Parathyroid adenoma (tissue), 2 donors: ENCODE data around the gene SPATA46.

ENCODE experiments used
- H2AFZ ChIP-seq: fragments of 300-600 bp; sonication (generic); one replicate; pipeline ENCODE4 v1.7.0; 2017; ENCODE audit warnings: antibody characterized with exemption, mild to moderate bottlenecking
- H3K27ac ChIP-seq: fragments of 300-600 bp; sonication (generic); one replicate; pipeline ENCODE4 v1.7.0; 2017
- H3K27me3 ChIP-seq: fragments of 300-600 bp; sonication (generic); one replicate; pipeline ENCODE4 v1.7.0; 2017; ENCODE audit warnings: low read length; ENCODE audit not compliant: control insufficient read depth, insufficient read depth
- H3K36me3 ChIP-seq: fragments of 300-600 bp; sonication (generic); one replicate; pipeline ENCODE4 v1.7.0; 2017; ENCODE audit warnings: low read length; ENCODE audit not compliant: control insufficient read depth, insufficient read depth
- H3K4me1 ChIP-seq: fragments of 300-600 bp; sonication (generic); one replicate; pipeline ENCODE4 v1.7.0; 2017; ENCODE audit warnings: control low read depth
- H3K4me2 ChIP-seq: fragments of 300-600 bp; sonication (generic); one replicate; pipeline ENCODE4 v1.7.0; 2017; ENCODE audit warnings: low read length
- H3K4me3 ChIP-seq: fragments of 300-600 bp; sonication (generic); one replicate; pipeline ENCODE4 v1.7.0; 2017; ENCODE audit warnings: low read depth, low read length
- H3K79me2 ChIP-seq: fragments of 300-600 bp; sonication (generic); one replicate; pipeline ENCODE4 v1.7.0; 2017; ENCODE audit warnings: control low read depth
- H3K9ac ChIP-seq: fragments of 300-600 bp; sonication (generic); one replicate; pipeline ENCODE4 v1.7.0; 2017; ENCODE audit warnings: mild to moderate bottlenecking
- H3K9me3 ChIP-seq: fragments of 300-600 bp; sonication (generic); one replicate; pipeline ENCODE4 v1.7.0; 2017; ENCODE audit warnings: low read length; ENCODE audit not compliant: control insufficient read depth
- CTCF ChIP-seq: fragments of 300-600 bp; sonication (generic); IDR thresholded peaks from one replicate; pipeline ENCODE4 v1.7.0; 2017; ENCODE audit warnings: antibody characterized with exemption, mild to moderate bottlenecking
- donor health status: primary hyperparathyroidism.

SPATA46 gene

GRCh38 chr1:162351246-162351842 lies 25.3 kb downstream of the SPATA46 start:
- Histone ChIP-seq H2AFZ (no peak overlapping the region), H3K4me2 (no peak overlapping the region), H3K79me2 (no peaks in the 10 kb centered on the region), H3K27me3 (no peaks in the 10 kb centered on the region), H3K4me1 (no peaks in the 10 kb centered on the region), H3K9ac (no peak overlapping the region), H3K4me3 (no peak overlapping the region), H3K36me3 (no peaks in the 10 kb centered on the region), H3K9me3 (no peaks in the 10 kb centered on the region), H3K27ac (no peak overlapping the region)
- TF ChIP-seq CTCF: no peak

- Histone ChIP-seq H3K9me3 (no peaks in the 10 kb centered on the region), H2AFZ (no peak overlapping the region), H3K36me3 (no peaks in the 10 kb centered on the region), H3K4me3 (no peak overlapping the region), H3K79me2 (no peaks in the 10 kb centered on the region), H3K27ac (no peak overlapping the region), H3K27me3 (no peaks in the 10 kb centered on the region), H3K4me2 (no peak overlapping the region), H3K9ac (no peak overlapping the region), H3K4me1 (no peaks in the 10 kb centered on the region)
- TF ChIP-seq CTCF: no peak
These were observed 26.9 kb downstream of the SPATA46 start for GRCh38 chr1:162349635-162350330.

- Histone ChIP-seq H3K27ac (no peak overlapping the region), H3K36me3 (no peaks in the 10 kb centered on the region), H3K4me2 (no peak overlapping the region), H3K79me2 (no peaks in the 10 kb centered on the region), H2AFZ (no peak overlapping the region), H3K4me3 (no peak overlapping the region), H3K27me3 (no peaks in the 10 kb centered on the region), H3K4me1 (no peaks in the 10 kb centered on the region), H3K9ac (no peak overlapping the region), H3K9me3 (no peaks in the 10 kb centered on the region)
- TF ChIP-seq CTCF: no peak
These were observed 29.4 kb downstream of the SPATA46 start for GRCh38 chr1:162347281-162347680.

GRCh38 chr1:162343470-162343869 lies 33.2 kb downstream of the SPATA46 start:
- H3K9me3 ChIP-seq: no peaks in the 10 kb centered on the region
- H3K27me3 ChIP-seq: no peaks in the 10 kb centered on the region
- no peak overlapping the region for H3K4me3 ChIP-seq
- H3K4me1 ChIP-seq: no peaks in the 10 kb centered on the region
- no peak overlapping the region for H3K27ac ChIP-seq
- no peaks in the 10 kb centered on the region for H3K79me2 ChIP-seq
- no peak for TF ChIP-seq CTCF
- no peak overlapping the region for H3K4me2 ChIP-seq
- H3K36me3 ChIP-seq: no peaks in the 10 kb centered on the region
- no peak overlapping the region for H3K9ac ChIP-seq
- no peak overlapping the region for H2AFZ ChIP-seq
